ENCODE results near the gene RPS6KB2. TPM values are rescaled to one million over a fixed set of nuclear protein-coding genes. Genes with fewer than 3 reads are reported as not detected.

The RPS6KB2 gene
- total and polyA plus RNA-seq, 10 donors: 39.5 to 95.0 (median 55.3) TPM

- peak overlapping the region; percentile 78 to 93 (median 84) for H3K27ac ChIP-seq
- peaks cover 0 to 42% (median 16%) of the 10 kb centered on the region in 6 donors for H3K36me3 ChIP-seq
- peaks cover 21 to 77% (median 45%) of the 10 kb centered on the region in 6 donors for H3K4me1 ChIP-seq
- WGBS, 5 donors: 10 to 12% (median 11%) methylated on average over 23 to 31 of the region's 31 CpGs
- DNase-seq: no peak
- H3K27me3 ChIP-seq (replicated peaks in 1 of 7): no peaks in the 10 kb centered on the region
- peak overlapping the region; percentile 74 to 97 (median 90) for H3K4me3 ChIP-seq
- H3K9me3 ChIP-seq: no peaks in the 10 kb centered on the region
- no peak for TF ChIP-seq POLR2AphosphoS5 (IDR thresholded peaks at IDR 0.05)
- TF ChIP-seq CTCF (IDR thresholded peaks at IDR 0.05 in 8 of 11, conservative IDR thresholded peaks at IDR 0.05 in 3 of 11): no peak
- TF ChIP-seq POLR2A (IDR thresholded peaks at IDR 0.05): no peak
- intact Hi-C loops (cut with DNase I; ENCODE audit: low total_unique reads): no loop called here
Observed at GRCh38 chr11:67392183-67392715, 36.0 kb upstream of the RPS6KB2 start.

- peak; percentile 77 for DNase-seq
- WGBS, 5 donors: 92 to 94% (median 93%) methylated on average over 17 to 18 of the region's 18 CpGs
- intact Hi-C loops (cut with DNase I; ENCODE audit: low total_unique reads): no loop called here
Observed at GRCh38 chr11:67393437-67393836, 34.9 kb upstream of the RPS6KB2 start.

GRCh38 chr11:67393990-67394389, 34.3 kb upstream of the RPS6KB2 start:
- Histone ChIP-seq H3K9me3 (no peaks in the 10 kb centered on the region), H3K27ac (peak overlapping the region in 1 of 8 donors; percentile 4), H3K27me3 (replicated peaks in 1 of 7) (no peaks in the 10 kb centered on the region), H3K36me3 (peaks cover 0 to 59% (median 34%) of the 10 kb centered on the region in 6 donors), H3K4me1 (peaks cover 27 to 92% (median 60%) of the 10 kb centered on the region in 6 donors), H3K4me3 (no peak overlapping the region)
- no peak for DNase-seq
- intact Hi-C loops (cut with DNase I; ENCODE audit: low total_unique reads): no loop called here
- 70 to 90% (median 79%) methylated on average over 3 to 5 of the region's 5 CpGs for WGBS, 5 donors
- TF ChIP-seq CTCF (IDR thresholded peaks at IDR 0.05 in 8 of 11, conservative IDR thresholded peaks at IDR 0.05 in 3 of 11) (no peak), POLR2AphosphoS5 (IDR thresholded peaks at IDR 0.05) (no peak), POLR2A (IDR thresholded peaks at IDR 0.05) (no peak)

More at GRCh38 chr11:67393437-67393836, 34.9 kb upstream of the RPS6KB2 start:
- peaks cover 24 to 89% (median 55%) of the 10 kb centered on the region in 6 donors for H3K4me1 ChIP-seq
- no peaks in the 10 kb centered on the region for H3K9me3 ChIP-seq
- no peak overlapping the region for H3K27ac ChIP-seq
- peaks cover 0 to 54% (median 28%) of the 10 kb centered on the region in 6 donors for H3K36me3 ChIP-seq
- no peak overlapping the region for H3K4me3 ChIP-seq
- H3K27me3 ChIP-seq (replicated peaks in 1 of 7): no peaks in the 10 kb centered on the region
- TF ChIP-seq POLR2AphosphoS5 (IDR thresholded peaks at IDR 0.05) (peak in 1 of 3 donors; percentile 15), POLR2A (IDR thresholded peaks at IDR 0.05) (no peak)

GRCh38 chr11:67395555-67396258, 32.6 kb upstream of the RPS6KB2 start:
- 86 to 95% (median 89%) methylated on average over 13 to 19 of the region's 19 CpGs for WGBS, 5 donors
- H3K27me3 ChIP-seq (replicated peaks in 1 of 7): no peaks in the 10 kb centered on the region
- no peak overlapping the region for H3K4me3 ChIP-seq
- intact Hi-C loops (cut with DNase I; ENCODE audit: low total_unique reads): loop anchor here (5.0 kb wide), 1 partner anchor 112 kb away; the partner anchor contains the start of genes CDK2AP2 and PITPNM1
- H3K36me3 ChIP-seq: peaks cover 0 to 76% (median 51%) of the 10 kb centered on the region in 6 donors
- H3K4me1 ChIP-seq: peaks cover 41 to 92% (median 66%) of the 10 kb centered on the region in 6 donors
- H3K9me3 ChIP-seq: no peaks in the 10 kb centered on the region
- H3K27ac ChIP-seq: peak overlapping the region in 1 of 8 donors; percentile 75
- peak; percentile 75 for DNase-seq
- TF ChIP-seq POLR2AphosphoS5 (IDR thresholded peaks at IDR 0.05) (peak in 2 of 3 donors; percentile 4 to 70), POLR2A (IDR thresholded peaks at IDR 0.05) (no peak)

- Histone ChIP-seq H3K9me3 (no peaks in the 10 kb centered on the region), H3K4me3 (no peak overlapping the region), H3K36me3 (peaks cover 0 to 77% (median 51%) of the 10 kb centered on the region in 6 donors), H3K27ac (peak overlapping the region in 4 of 8 donors; percentile 37 to 75 (median 58)), H3K4me1 (peaks cover 37 to 92% (median 65%) of the 10 kb centered on the region in 6 donors), H3K27me3 (replicated peaks in 1 of 7) (no peaks in the 10 kb centered on the region)
- intact Hi-C loops (cut with DNase I; ENCODE audit: low total_unique reads): loop anchor here (5.0 kb wide), 1 partner anchor 111 kb away; the partner anchor contains the start of genes CDK2AP2 and PITPNM1
- no peak for DNase-seq
- no peak for TF ChIP-seq POLR2A (IDR thresholded peaks at IDR 0.05)
- TF ChIP-seq CTCF (IDR thresholded peaks at IDR 0.05 in 8 of 11, conservative IDR thresholded peaks at IDR 0.05 in 3 of 11): no peak
- TF ChIP-seq POLR2AphosphoS5 (IDR thresholded peaks at IDR 0.05): no peak
- 92 to 97% (median 94%) methylated on average over 7 of the region's 7 CpGs for WGBS, 5 donors
Observed at GRCh38 chr11:67396259-67396581, 32.1 kb upstream of the RPS6KB2 start.

Measured in spleen (tissue), 11 donors.